ENCODE results near the gene AMER2. TPM values are rescaled to one million over a fixed set of nuclear protein-coding genes. Genes with fewer than 3 reads are reported as not detected.

AMER2 gene
- total RNA-seq, 1 experiment from 2014 or later, result not detected

- ChIA-PET POLR2A (ENCODE audit: unreplicated experiment) (no interaction called here), CTCF (no interaction called here)
- Histone ChIP-seq H4K20me1 (ENCODE audit: insufficient read depth) (no peaks in the 10 kb centered on the region), H3K4me1 (replicated peaks; ENCODE audit: insufficient read depth) (no peaks in the 10 kb centered on the region), H3K27me3 (ENCODE audit: insufficient read depth, low read depth) (peaks cover 81% of the 10 kb centered on the region), H3K27ac (no peak overlapping the region), H3K9me3 (ENCODE audit: insufficient read depth, low read depth) (no peaks in the 10 kb centered on the region), H3K36me3 (ENCODE audit: low read depth) (no peaks in the 10 kb centered on the region), H3K4me3 (no peak overlapping the region), H2AFZ (no peak overlapping the region), H3K4me2 (no peak overlapping the region), H3K9me2 (ENCODE audit: insufficient read depth) (no peaks in the 10 kb centered on the region), H3K79me2 (ENCODE audit: low read depth) (no peaks in the 10 kb centered on the region), H3F3A (ENCODE audit: insufficient read depth, low read depth) (no peaks in the 10 kb centered on the region)
- no TSS peak for BruUV-seq (replicated peaks)
- TF ChIP-seq EZH2 (IDR thresholded peaks at IDR 0.05; ENCODE audit: low read depth) (no peak), CTCF (conservative IDR thresholded peaks at IDR 0.05) (no peak)
- DNase-seq, result no peak
- intact Hi-C loops (cut with micrococcal nuclease; ENCODE audit: unreplicated experiment), result no loop called here
These were observed 43.1 kb upstream of the AMER2 start for GRCh38 chr13:25215253-25215575.

- no peaks in the 10 kb centered on the region for H3K4me1 ChIP-seq (replicated peaks; ENCODE audit: insufficient read depth)
These were observed 42.6 kb upstream of the AMER2 start for GRCh38 chr13:25214491-25215252.

GRCh38 chr13:25213715-25214114 lies 41.6 kb upstream of the AMER2 start:
- Histone ChIP-seq H4K20me1 (ENCODE audit: insufficient read depth) (no peaks in the 10 kb centered on the region), H3K79me2 (ENCODE audit: low read depth) (no peaks in the 10 kb centered on the region), H3K36me3 (ENCODE audit: low read depth) (no peaks in the 10 kb centered on the region), H3K27ac (no peak overlapping the region), H2AFZ (no peak overlapping the region), H3K4me2 (no peak overlapping the region), H3K27me3 (ENCODE audit: insufficient read depth, low read depth) (peaks cover 81% of the 10 kb centered on the region), H3F3A (ENCODE audit: insufficient read depth, low read depth) (no peaks in the 10 kb centered on the region), H3K9me3 (ENCODE audit: insufficient read depth, low read depth) (no peaks in the 10 kb centered on the region), H3K4me1 (replicated peaks; ENCODE audit: insufficient read depth) (no peaks in the 10 kb centered on the region), H3K9me2 (ENCODE audit: insufficient read depth) (no peaks in the 10 kb centered on the region), H3K4me3 (no peak overlapping the region)
- intact Hi-C loops (cut with micrococcal nuclease; ENCODE audit: unreplicated experiment), result no loop called here
- no peak for DNase-seq
- no TSS peak for BruUV-seq (replicated peaks)
- CTCF ChIA-PET, result no interaction called here
- no peak for TF ChIP-seq EZH2 (IDR thresholded peaks at IDR 0.05; ENCODE audit: low read depth)
- TF ChIP-seq CTCF (conservative IDR thresholded peaks at IDR 0.05), result no peak
- POLR2A ChIA-PET (ENCODE audit: unreplicated experiment), result no interaction called here

More at GRCh38 chr13:25214491-25215252, 42.6 kb upstream of the AMER2 start:
- no peaks in the 10 kb centered on the region for H3K79me2 ChIP-seq (ENCODE audit: low read depth)
- CTCF ChIA-PET, result no interaction called here
- no peak overlapping the region for H3K27ac ChIP-seq
- no peaks in the 10 kb centered on the region for H3F3A ChIP-seq (ENCODE audit: insufficient read depth, low read depth)
- DNase-seq, result no peak
- intact Hi-C loops (cut with micrococcal nuclease; ENCODE audit: unreplicated experiment), result no loop called here
- H2AFZ ChIP-seq, result no peak overlapping the region
- POLR2A ChIA-PET (ENCODE audit: unreplicated experiment), result interaction anchor here (0.6 kb wide), 1 partner anchor 69 kb away, joined by 6 read pairs; no protein-coding TSS in a partner anchor
- peaks cover 81% of the 10 kb centered on the region for H3K27me3 ChIP-seq (ENCODE audit: insufficient read depth, low read depth)
- BruUV-seq (replicated peaks), result no TSS peak
- no peaks in the 10 kb centered on the region for H3K9me2 ChIP-seq (ENCODE audit: insufficient read depth)
- H3K4me2 ChIP-seq, result no peak overlapping the region
- TF ChIP-seq EZH2 (IDR thresholded peaks at IDR 0.05; ENCODE audit: low read depth) (no peak), CTCF (conservative IDR thresholded peaks at IDR 0.05) (no peak)
- H4K20me1 ChIP-seq (ENCODE audit: insufficient read depth), result no peaks in the 10 kb centered on the region
- H3K36me3 ChIP-seq (ENCODE audit: low read depth), result no peaks in the 10 kb centered on the region
- no peaks in the 10 kb centered on the region for H3K9me3 ChIP-seq (ENCODE audit: insufficient read depth, low read depth)
- no peak overlapping the region for H3K4me3 ChIP-seq

Data from PC-9 (cell line).